Measurements from ENCODE around the gene SCGB1C2.
"Not testable (repeated sequence)": the region's sequence is repeated elsewhere in the genome, so short reads cannot be mapped to it uniquely, and the experiment has no call there.

The SCGB1C2 gene

GRCh38 chr17:149231-149630, 11.9 kb downstream of the SCGB1C2 start:
- no peak for DNase-seq (ENCODE audit: low spot score)

GRCh38 chr17:149897-150584, 12.7 kb downstream of the SCGB1C2 start:
- DNase-seq (ENCODE audit: low spot score), result no peak

- DNase-seq (ENCODE audit: low spot score), result no peak
Observed at GRCh38 chr17:151004-151403, 13.6 kb downstream of the SCGB1C2 start.

- DNase-seq (ENCODE audit: low spot score), result no peak
Observed at GRCh38 chr17:151886-152859, 14.8 kb downstream of the SCGB1C2 start.

- DNase-seq (ENCODE audit: low spot score), result no peak
Observed at GRCh38 chr17:152860-153420, 15.6 kb downstream of the SCGB1C2 start.

GRCh38 chr17:153851-154250, 16.5 kb downstream of the SCGB1C2 start:
- no peak for DNase-seq (ENCODE audit: low spot score)

- DNase-seq (ENCODE audit: low spot score), result no peak
Observed at GRCh38 chr17:155576-155975, 18.2 kb downstream of the SCGB1C2 start.

- DNase-seq (ENCODE audit: low spot score), result no peak
Observed at GRCh38 chr17:156094-156621, 18.8 kb downstream of the SCGB1C2 start.

- no peak for DNase-seq (ENCODE audit: low spot score)
Observed at GRCh38 chr17:156946-157345, 19.6 kb downstream of the SCGB1C2 start.

- DNase-seq (ENCODE audit: low spot score), result no peak
Observed at GRCh38 chr17:157901-158300, 20.5 kb downstream of the SCGB1C2 start.

- DNase-seq (ENCODE audit: low spot score), result no peak
Observed at GRCh38 chr17:158379-158778, 21.0 kb downstream of the SCGB1C2 start.

- no peak for DNase-seq (ENCODE audit: low spot score)
Observed at GRCh38 chr17:159609-160008, 22.2 kb downstream of the SCGB1C2 start.

- DNase-seq (ENCODE audit: low spot score), result no peak
Observed at GRCh38 chr17:160336-160735, 23.0 kb downstream of the SCGB1C2 start.

- no peak for DNase-seq (ENCODE audit: low spot score)
Observed at GRCh38 chr17:161481-161880, 24.1 kb downstream of the SCGB1C2 start.

GRCh38 chr17:162689-163088, 25.3 kb downstream of the SCGB1C2 start:
- DNase-seq (ENCODE audit: low spot score), result no peak

GRCh38 chr17:163514-164098, 26.2 kb downstream of the SCGB1C2 start:
- no peak for DNase-seq (ENCODE audit: low spot score)

GRCh38 chr17:164303-165235, 27.2 kb downstream of the SCGB1C2 start:
- no peak for DNase-seq (ENCODE audit: low spot score)

- DNase-seq (ENCODE audit: low spot score), result no peak
Observed at GRCh38 chr17:165939-166338, 28.6 kb downstream of the SCGB1C2 start.

GRCh38 chr17:168614-169013, 31.2 kb downstream of the SCGB1C2 start:
- DNase-seq (ENCODE audit: low spot score), result not testable (repeated sequence)

GRCh38 chr17:170130-170670, 32.8 kb downstream of the SCGB1C2 start:
- no peak for DNase-seq (ENCODE audit: low spot score)

- DNase-seq (ENCODE audit: low spot score), result no peak
Observed at GRCh38 chr17:171871-172270, 34.5 kb downstream of the SCGB1C2 start.

All from hematopoietic multipotent progenitor cell treated with erythropoietin and hydrocortisone succinate and interleukin-3 and kit ligand, for 17 days (in vitro differentiated cells).